Thyroid gland (tissue), 4 donors: ENCODE measurements around the gene PCDHGB5.

Experiments used
- POLR2A ChIP-seq, 2 donors: fragments of 450-650 bp; IDR thresholded peaks; one replicate each; pipeline ENCODE4 v1.6.1; 2017; ENCODE audit warnings: antibody characterized with exemption in 2 of 2, mild to moderate bottlenecking in 2 of 2, moderate library complexity in 1 of 2
- TF ChIP-seq, protein P1 (sequence below), 6 experiments: fragments of 200-600 bp in 3 of 6; fragments of 450-650 bp in 3 of 6; sonication (generic) in 3 of 6; IDR thresholded peaks; one replicate each; pipeline ENCODE4 v1.5.1; 2016 to 2019; ENCODE audit warnings: antibody characterized with exemption in 6 of 6, mild to moderate bottlenecking in 2 of 6, inconsistent platforms in 1 of 6, moderate library complexity in 1 of 6

DNA sequence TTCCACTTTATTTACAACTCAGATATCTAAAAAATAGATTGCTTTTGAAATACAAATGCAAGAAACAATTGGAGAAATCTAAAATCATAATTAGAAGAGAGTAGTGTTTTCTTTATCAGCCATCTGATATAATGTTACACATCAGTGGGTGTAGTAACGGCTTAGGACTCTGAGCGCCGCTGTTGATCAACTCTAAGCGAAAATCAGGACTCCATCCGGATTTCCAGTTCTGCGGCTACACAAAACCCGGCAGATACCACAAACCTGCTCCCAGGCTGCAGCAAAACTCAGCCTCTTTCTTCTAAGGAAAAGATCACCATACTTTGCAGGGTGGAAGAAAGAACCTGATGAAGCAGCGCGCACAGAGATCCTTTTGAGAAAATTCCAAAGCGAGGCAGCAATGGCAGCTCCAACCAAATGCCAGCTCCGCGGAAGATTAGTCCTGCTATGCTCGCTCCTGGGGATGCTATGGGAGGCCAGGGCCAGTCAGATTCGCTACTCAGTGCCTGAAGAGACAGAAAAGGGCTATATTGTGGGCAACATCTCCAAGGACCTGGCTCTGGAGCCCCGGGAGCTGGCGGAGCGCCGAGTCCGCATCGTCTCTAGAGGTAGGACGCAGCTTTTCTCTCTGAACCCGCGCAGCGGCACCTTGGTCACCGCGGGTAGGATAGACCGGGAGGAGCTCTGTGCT, 5.0 kb downstream of the PCDHGB5 start, which contains the start of gene PCDHGA9:
- TF ChIP-seq POLR2A (IDR thresholded peaks at IDR 0.05): no peak
- TF ChIP-seq, protein P1, sequence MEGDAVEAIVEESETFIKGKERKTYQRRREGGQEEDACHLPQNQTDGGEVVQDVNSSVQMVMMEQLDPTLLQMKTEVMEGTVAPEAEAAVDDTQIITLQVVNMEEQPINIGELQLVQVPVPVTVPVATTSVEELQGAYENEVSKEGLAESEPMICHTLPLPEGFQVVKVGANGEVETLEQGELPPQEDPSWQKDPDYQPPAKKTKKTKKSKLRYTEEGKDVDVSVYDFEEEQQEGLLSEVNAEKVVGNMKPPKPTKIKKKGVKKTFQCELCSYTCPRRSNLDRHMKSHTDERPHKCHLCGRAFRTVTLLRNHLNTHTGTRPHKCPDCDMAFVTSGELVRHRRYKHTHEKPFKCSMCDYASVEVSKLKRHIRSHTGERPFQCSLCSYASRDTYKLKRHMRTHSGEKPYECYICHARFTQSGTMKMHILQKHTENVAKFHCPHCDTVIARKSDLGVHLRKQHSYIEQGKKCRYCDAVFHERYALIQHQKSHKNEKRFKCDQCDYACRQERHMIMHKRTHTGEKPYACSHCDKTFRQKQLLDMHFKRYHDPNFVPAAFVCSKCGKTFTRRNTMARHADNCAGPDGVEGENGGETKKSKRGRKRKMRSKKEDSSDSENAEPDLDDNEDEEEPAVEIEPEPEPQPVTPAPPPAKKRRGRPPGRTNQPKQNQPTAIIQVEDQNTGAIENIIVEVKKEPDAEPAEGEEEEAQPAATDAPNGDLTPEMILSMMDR (IDR thresholded peaks at IDR 0.05): peak in 3 of 6 experiments; percentile 20 to 45 (median 35)
